Esophagus squamous epithelium (tissue), 4 donors: ENCODE results near the gene LPIN2.

ENCODE experiments used
- CTCF ChIP-seq, 6 experiments: fragments of 450-650 bp in 4 of 6; fragments of 200-600 bp in 2 of 6; sonication (generic) in 2 of 6; IDR thresholded peaks; one replicate each; pipeline ENCODE4 v1.5.1; 2016 to 2019; ENCODE audit warnings: antibody characterized with exemption in 6 of 6, mild to moderate bottlenecking in 4 of 6, moderate library complexity in 4 of 6
- POLR2A ChIP-seq, 4 donors: fragments of 450-650 bp; IDR thresholded peaks; one replicate each; pipeline ENCODE4 v1.6.1; 2017; ENCODE audit warnings: antibody characterized with exemption in 4 of 4, mild to moderate bottlenecking in 4 of 4, moderate library complexity in 3 of 4

GRCh38 chr18:2984091-2984490 is 28.9 kb downstream of the LPIN2 start:
- no peak for TF ChIP-seq CTCF (IDR thresholded peaks at IDR 0.05)
- no peak for TF ChIP-seq POLR2A (IDR thresholded peaks at IDR 0.05)
